PC-3 (cell line): ENCODE data around the gene MRPS12. TPM values are rescaled to one million over a fixed set of nuclear protein-coding genes. Genes with fewer than 3 reads are reported as not detected.
"Not testable (repeated sequence)": the region's sequence is repeated elsewhere in the genome, so short reads cannot be mapped to it uniquely, and the experiment has no call there.

Source experiments
- ATAC-seq: fragments of 200-7000 bp; cut with Tn5 transposase; 2 replicates; pipeline ENCODE4 v1.9.1; 2020; ENCODE audit warnings: mild to moderate bottlenecking, moderate library complexity
- BruUV-seq: library from RNA; stranded (reverse); fragments of 400-500 nt; replicated peaks from 2 replicates; lab custom pipeline; 2021; lab: Mats Ljungman, UMichigan
- CTCF ChIA-PET: fragments of 300-600 bp; sonication (Branson Sonifier 250); formaldehyde crosslinking; loops from one replicate; lab custom pipeline; 2022; ENCODE audit warnings: antibody characterized with exemption; lab: Charles Lee
- POLR2A ChIA-PET: fragments of 300-600 bp; sonication (Branson Sonifier 250); formaldehyde crosslinking; loops from one replicate; lab custom pipeline; 2022; ENCODE audit warnings: antibody characterized with exemption; ENCODE audit not compliant: unreplicated experiment; lab: Charles Lee
- DNase-seq: peaks from one replicate; pipeline ENCODE4 v3.0.0-alpha.2; 2015
- H2AFZ ChIP-seq: fragments of 300-600 bp; sonication (generic); 2 replicates; pipeline ENCODE4 v1.6.0; 2016; ENCODE audit warnings: antibody characterized with exemption, low read length
- H3F3A ChIP-seq: fragments of 300-600 bp; sonication (generic); one replicate; pipeline ENCODE4 v1.6.0; 2017; ENCODE audit warnings: antibody characterized with exemption, low read length, control low read depth, mild to moderate bottlenecking; ENCODE audit not compliant: unreplicated experiment
- H3K27ac ChIP-seq: fragments of 300-600 bp; sonication (generic); 2 replicates; pipeline ENCODE4 v1.5.1; 2016; ENCODE audit warnings: mild to moderate bottlenecking, low read length
- H3K27me3 ChIP-seq: fragments of 300-600 bp; sonication (generic); 2 replicates; pipeline ENCODE4 v1.6.1; 2016; ENCODE audit warnings: low read length, mixed read lengths
- H3K36me3 ChIP-seq: fragments of 300-600 bp; sonication (generic); 2 replicates; pipeline ENCODE4 v1.6.1; 2016; ENCODE audit warnings: low read depth, mixed run types, low read length, mixed read lengths
- H3K4me1 ChIP-seq: fragments of 300-600 bp; sonication (generic); 2 replicates; pipeline ENCODE4 v1.5.1; 2016; ENCODE audit warnings: low read length; ENCODE audit not compliant: insufficient read depth
- H3K4me2 ChIP-seq: fragments of 300-600 bp; sonication (generic); 2 replicates; pipeline ENCODE4 v1.6.0; 2016; ENCODE audit warnings: low read length
- H3K4me3 ChIP-seq: fragments of 300-600 bp; sonication (generic); 2 replicates; pipeline ENCODE4 v1.5.1; 2016; ENCODE audit warnings: mild to moderate bottlenecking, low read length, mixed read lengths
- H3K79me2 ChIP-seq: fragments of 300-600 bp; sonication (generic); 2 replicates; pipeline ENCODE4 v1.6.1; 2017; ENCODE audit warnings: low read length, mixed read lengths
- H3K9ac ChIP-seq: fragments of 300-600 bp; sonication (generic); 2 replicates; pipeline ENCODE4 v1.6.0; 2016; ENCODE audit warnings: mild to moderate bottlenecking, low read length
- H3K9me2 ChIP-seq: fragments of 300-600 bp; sonication (generic); replicated peaks from 2 replicates; pipeline ENCODE4 v1.6.1; 2016; ENCODE audit warnings: mixed run types, low read length, mixed read lengths
- H3K9me3 ChIP-seq: fragments of 300-600 bp; sonication (generic); 2 replicates; pipeline ENCODE4 v1.6.1; 2016; ENCODE audit warnings: low read length, mixed read lengths
- H4K20me1 ChIP-seq: fragments of 300-600 bp; sonication (generic); 2 replicates; pipeline ENCODE4 v1.6.1; 2016; ENCODE audit warnings: low read length, mixed read lengths
- CTCF ChIP-seq: fragments of 300-600 bp; sonication (generic); conservative IDR thresholded peaks from 2 replicates; pipeline ENCODE4 v1.5.1; 2017; ENCODE audit warnings: antibody characterized with exemption, low read depth, mild to moderate bottlenecking, low read length
- EZH2 ChIP-seq: fragments of 300-600 bp; sonication (generic); IDR thresholded peaks from one replicate; pipeline ENCODE4 v1.6.1; 2017; ENCODE audit warnings: antibody characterized with exemption, mild to moderate bottlenecking, low read length; ENCODE audit not compliant: unreplicated experiment
- EZH2phosphoT487 ChIP-seq: fragments of 300-600 bp; sonication (generic); IDR thresholded peaks from 2 replicates; pipeline ENCODE4 v1.6.1; 2018; ENCODE audit warnings: mild to moderate bottlenecking, antibody characterized with exemption, low read length, borderline replicate concordance
- intact Hi-C: fragments of 100-400 bp; cut with micrococcal nuclease; formaldehyde crosslinking; loops from 2 replicates; pipeline ENCODE4 v1.9.0; 2023
- total RNA-seq: library from RNA; depleted of rRNA; stranded (reverse); fragments of >200 nt; gene quantifications from 2 replicates; pipeline ENCODE4 v1.2.3, GENCODE V29; 2014

MRPS12 gene
- total RNA-seq, 1 experiment from 2014 or later = 156 TPM

GRCh38 chr19:38939957-38940356 is 9.2 kb downstream of the MRPS12 start:
- H3K36me3 ChIP-seq = no peaks in the 10 kb centered on the region
- H4K20me1 ChIP-seq = no peaks in the 10 kb centered on the region
- no peaks in the 10 kb centered on the region for H3K9me2 ChIP-seq
- no peak overlapping the region for H3K9ac ChIP-seq
- ChIA-PET CTCF (interaction anchor here (0.7 kb wide), 1 partner anchor 177 kb away, joined by 3 read pairs; no protein-coding TSS in a partner anchor), POLR2A (no interaction called here)
- no peaks in the 10 kb centered on the region for H3K4me1 ChIP-seq
- H2AFZ ChIP-seq = no peak overlapping the region
- H3K27me3 ChIP-seq = no peaks in the 10 kb centered on the region
- H3K4me3 ChIP-seq = no peak overlapping the region
- H3K79me2 ChIP-seq = no peaks in the 10 kb centered on the region
- H3F3A ChIP-seq = no peaks in the 10 kb centered on the region
- H3K27ac ChIP-seq = no peak overlapping the region
- no peak for DNase-seq
- no peaks in the 10 kb centered on the region for H3K9me3 ChIP-seq
- intact Hi-C loops = loop anchor here (10.0 kb wide), 1 partner anchor 395 kb away; no protein-coding TSS in a partner anchor
- no peak for TF ChIP-seq CTCF
- no peak for TF ChIP-seq EZH2phosphoT487
- no peak for TF ChIP-seq EZH2
- BruUV-seq = no TSS peak
- no peak for ATAC-seq
- H3K4me2 ChIP-seq = no peak overlapping the region

- ATAC-seq, BruUV-seq, H4K20me1 ChIP-seq, H3K9ac ChIP-seq, H3K27me3 ChIP-seq, H3K9me3 ChIP-seq, H3F3A ChIP-seq, DNase-seq, H3K79me2 ChIP-seq, H3K4me3 ChIP-seq, H3K4me2 ChIP-seq, H3K36me3 ChIP-seq, CTCF ChIA-PET, H3K9me2 ChIP-seq, intact Hi-C loops, H3K27ac ChIP-seq, POLR2A ChIA-PET, H3K4me1 ChIP-seq, H2AFZ ChIP-seq: not testable (repeated sequence)
These were observed 10.7 kb downstream of the MRPS12 start for GRCh38 chr19:38941466-38941865.

- Histone ChIP-seq H3K4me1 (no peaks in the 10 kb centered on the region), H3K79me2 (no peaks in the 10 kb centered on the region), H3F3A (no peaks in the 10 kb centered on the region), H4K20me1 (no peaks in the 10 kb centered on the region), H3K27me3 (no peaks in the 10 kb centered on the region), H3K4me2 (no peak overlapping the region), H3K9me3 (no peaks in the 10 kb centered on the region), H3K9me2 (no peaks in the 10 kb centered on the region), H3K4me3 (no peak overlapping the region), H3K9ac (no peak overlapping the region), H3K36me3 (no peaks in the 10 kb centered on the region), H2AFZ (no peak overlapping the region), H3K27ac (no peak overlapping the region)
- TF ChIP-seq EZH2 (no peak), EZH2phosphoT487 (no peak), CTCF (no peak)
- no peak for ATAC-seq
- ChIA-PET POLR2A (no interaction called here), CTCF (no interaction called here)
- no peak for DNase-seq
- BruUV-seq = no TSS peak
- intact Hi-C loops = no loop called here
These were observed 11.2 kb downstream of the MRPS12 start for GRCh38 chr19:38941979-38942378.
